Fibroblast of peridontal ligament (primary cell): ENCODE measurements around the gene ATXN7.

Source experiments
- DNase-seq: peaks from one replicate; pipeline ENCODE4 v3.0.0-alpha.2; 2010; ENCODE audit errors: extremely low read depth

The ATXN7 gene, protein sequence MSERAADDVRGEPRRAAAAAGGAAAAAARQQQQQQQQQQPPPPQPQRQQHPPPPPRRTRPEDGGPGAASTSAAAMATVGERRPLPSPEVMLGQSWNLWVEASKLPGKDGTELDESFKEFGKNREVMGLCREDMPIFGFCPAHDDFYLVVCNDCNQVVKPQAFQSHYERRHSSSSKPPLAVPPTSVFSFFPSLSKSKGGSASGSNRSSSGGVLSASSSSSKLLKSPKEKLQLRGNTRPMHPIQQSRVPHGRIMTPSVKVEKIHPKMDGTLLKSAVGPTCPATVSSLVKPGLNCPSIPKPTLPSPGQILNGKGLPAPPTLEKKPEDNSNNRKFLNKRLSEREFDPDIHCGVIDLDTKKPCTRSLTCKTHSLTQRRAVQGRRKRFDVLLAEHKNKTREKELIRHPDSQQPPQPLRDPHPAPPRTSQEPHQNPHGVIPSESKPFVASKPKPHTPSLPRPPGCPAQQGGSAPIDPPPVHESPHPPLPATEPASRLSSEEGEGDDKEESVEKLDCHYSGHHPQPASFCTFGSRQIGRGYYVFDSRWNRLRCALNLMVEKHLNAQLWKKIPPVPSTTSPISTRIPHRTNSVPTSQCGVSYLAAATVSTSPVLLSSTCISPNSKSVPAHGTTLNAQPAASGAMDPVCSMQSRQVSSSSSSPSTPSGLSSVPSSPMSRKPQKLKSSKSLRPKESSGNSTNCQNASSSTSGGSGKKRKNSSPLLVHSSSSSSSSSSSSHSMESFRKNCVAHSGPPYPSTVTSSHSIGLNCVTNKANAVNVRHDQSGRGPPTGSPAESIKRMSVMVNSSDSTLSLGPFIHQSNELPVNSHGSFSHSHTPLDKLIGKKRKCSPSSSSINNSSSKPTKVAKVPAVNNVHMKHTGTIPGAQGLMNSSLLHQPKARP

DNA sequence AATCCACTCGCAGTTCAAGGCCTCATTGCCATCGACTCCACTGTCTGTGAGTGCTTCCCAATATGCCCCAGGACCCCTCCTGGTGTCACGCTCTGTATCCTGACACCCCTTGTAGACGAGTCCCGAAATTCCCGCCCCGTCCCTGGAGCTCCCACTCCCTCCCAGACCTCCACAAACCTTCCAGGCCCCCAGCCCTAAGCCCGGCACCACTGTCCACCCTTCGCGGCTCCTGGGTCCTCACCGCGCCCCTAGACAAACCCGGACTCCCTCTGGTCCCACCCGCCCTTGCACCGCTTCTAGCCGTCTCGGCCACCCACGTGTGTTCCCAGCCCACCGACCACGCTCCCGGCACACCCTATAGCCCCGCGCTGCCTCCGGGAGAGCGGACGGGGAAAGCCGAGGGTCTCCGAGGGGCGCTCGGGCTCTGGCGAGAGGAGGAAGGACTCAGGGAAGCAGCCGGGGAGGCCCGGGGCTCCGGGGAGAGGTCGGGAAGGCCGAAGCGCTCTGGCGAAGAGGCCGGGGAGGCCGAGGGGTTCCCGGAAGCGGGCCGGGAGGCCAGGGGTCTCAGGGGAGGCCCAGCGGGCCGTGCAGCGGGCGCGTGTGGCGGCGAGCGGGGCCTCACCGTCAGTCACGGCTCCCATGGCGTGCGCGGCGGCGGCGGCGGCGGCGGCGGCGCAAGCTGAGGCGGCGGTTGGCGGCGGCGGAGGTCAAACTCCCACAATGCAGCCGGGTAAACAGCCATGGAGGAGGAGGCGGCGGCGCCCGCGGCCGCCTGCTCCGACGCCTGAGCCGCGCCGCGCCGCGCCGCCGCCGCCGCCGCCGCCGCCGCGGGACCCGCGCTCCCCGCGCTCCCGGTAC, at the start of gene ATXN7, which contains the start of gene THOC7:
Gene ATXN7, plus strand, starts transcription at position 718 of the 858 bp plus-strand sequence. CDS start 48,732 bp downstream, outside the sequence.
Gene THOC7, minus strand, starts transcription at position 656 of the 858 bp plus-strand sequence. Its CDS starts 15 bp downstream, at position 641.
- DNase-seq: peak; percentile 35

DNA sequence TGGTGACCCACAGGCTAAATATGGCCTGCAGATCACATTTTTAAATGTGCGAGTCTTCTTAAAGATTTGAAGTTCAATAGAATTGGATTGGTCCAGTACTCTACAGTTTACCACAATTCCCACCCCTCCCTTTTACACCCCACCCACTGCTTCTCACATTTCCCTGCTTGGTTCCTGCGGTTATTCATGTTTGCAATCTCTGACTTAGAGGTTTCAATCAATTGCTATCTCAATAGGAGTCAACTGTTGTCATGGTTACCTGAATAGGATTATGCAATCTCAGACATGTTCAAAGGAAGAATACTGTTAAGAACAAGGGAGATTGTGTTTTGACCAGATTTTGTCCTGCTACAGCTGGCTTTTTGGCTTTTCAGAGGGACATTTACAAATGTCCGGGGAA, 49.4 kb upstream of the ATXN7 start:
- peak; percentile 12 for DNase-seq

DNA sequence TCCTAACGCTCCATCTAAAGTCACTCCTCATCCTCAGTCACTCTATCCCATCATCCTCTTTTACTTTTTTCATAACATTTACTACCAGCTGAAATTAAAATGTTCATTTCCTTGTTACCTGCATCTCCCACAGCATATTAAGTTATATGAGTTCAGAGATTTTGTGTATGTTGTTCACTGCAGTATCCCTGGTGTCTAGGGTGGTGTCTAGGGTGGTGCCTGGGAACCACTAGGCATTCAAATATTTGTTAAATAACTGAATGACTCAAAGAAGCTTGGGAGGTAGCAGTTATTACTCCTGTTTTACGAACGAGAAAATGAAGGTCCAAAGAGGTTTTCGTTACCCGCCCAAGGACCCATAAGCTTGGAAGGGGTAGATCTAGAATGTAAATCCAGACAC, 46.4 kb upstream of the ATXN7 start:
- DNase-seq: no peak

DNA sequence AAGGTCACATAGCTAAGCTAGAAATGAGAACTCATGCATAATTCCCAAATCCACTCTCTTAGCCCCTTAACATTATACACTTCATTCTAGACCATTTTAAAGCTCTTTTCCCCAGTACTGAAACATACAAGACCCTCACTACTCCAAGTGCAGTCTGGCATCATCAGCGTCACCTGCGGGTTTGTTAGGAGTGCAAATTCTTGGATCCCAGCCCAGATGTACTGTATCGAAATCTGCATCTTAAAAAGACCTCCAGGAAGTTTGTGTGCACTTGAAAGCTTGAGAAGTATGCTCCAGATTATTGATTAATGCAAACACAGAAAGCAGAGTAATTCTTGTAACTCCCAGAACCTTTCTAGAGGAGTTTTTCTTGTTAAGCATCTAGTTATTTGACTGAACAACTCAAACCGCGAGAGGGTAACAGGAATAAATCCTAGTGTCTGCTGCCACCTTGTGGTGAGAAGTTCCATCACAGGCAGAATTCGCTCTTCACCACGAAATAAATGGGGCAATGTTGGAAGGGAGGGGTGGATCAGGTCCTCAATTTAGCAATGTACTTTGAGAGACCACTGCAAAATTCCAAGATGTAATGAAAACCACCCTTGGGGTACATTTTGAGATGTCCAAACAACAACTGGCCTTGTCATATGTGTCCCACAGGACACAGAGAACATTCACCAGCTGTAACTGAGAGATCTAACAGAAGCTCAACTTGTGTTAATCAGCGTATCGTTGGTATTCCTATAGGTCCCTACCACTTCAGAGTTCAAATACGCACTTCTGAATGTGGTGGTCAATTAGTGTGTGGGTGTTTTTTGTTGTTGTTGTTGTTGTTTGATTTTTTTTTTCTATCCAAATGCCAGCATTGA, 45.2 kb upstream of the ATXN7 start:
- DNase-seq: peak; percentile 82

DNA sequence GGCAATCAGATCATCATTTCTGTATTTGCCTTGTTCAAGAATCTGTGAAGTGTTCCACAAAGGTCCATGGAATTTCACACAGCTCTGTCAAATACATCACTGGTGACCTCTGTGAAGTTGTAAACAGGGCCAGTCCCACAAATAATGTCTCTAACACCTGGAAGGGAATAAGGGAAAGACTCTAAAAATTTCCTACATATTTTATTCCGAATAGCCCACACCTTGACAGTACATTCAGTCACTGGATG, 44.6 kb upstream of the ATXN7 start, which contains the start of gene C3orf49:
Gene C3orf49, plus strand, starts transcription at position 149 of the 248 bp plus-strand sequence. CDS start 173 bp downstream, outside the sequence.
- DNase-seq: no peak

DNA sequence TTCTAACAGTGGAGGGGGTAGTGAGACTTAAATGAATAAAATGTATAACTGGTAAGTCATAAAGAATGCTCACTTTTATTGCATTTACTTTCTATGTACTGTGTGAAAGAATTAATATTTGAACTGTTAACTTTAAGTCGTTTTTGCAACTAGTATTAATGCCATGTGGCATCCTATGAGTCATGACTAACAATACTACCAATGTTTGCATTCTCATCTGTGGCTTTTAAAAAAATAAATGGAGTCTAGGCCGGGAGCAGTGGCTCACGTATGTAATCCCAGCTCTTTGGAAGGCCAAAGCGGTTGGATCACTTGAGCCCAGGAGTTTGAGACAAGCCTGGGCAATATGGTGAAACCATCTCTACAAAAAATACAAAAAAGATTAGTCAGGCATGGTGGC, 39.4 kb upstream of the ATXN7 start:
- DNase-seq: peak; percentile 63

DNA sequence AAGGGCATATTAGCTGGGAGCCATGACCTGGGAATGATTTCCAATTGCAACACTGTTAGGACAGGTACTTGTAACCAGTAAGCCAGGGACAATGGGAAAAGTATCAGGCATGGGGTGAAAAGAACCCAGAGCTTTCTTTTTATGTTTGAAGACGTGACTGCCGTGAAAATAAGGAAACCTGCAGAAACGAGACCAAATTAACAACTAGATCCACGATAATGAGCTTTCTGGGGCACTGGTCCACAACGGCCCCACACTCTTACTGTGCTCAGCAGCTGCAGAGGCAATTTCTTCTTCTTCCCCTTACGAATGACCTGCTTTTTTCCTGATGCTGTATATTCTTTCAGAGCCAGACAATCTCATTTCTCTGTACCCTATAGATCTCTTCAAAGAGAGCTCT, 33.1 kb upstream of the ATXN7 start:
- no peak for DNase-seq

DNA sequence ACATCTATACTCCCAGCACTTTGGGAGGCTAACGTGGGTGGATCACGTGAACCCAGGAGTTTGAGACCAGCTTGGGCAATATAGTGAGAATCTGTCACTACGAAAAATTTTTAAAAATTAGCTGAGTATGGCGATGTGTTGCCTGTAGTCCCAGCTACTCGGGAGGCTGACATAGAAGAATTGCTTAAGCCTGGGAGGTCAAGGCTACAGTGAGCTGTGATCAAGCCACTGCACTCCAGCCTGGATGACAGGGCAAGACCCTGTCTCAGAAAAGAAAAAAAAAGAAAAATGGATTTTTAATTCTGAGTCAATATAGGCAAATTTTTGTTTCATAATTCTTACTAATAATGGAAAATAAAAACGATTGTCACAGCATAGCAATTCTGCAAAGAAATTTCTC, 31.3 kb upstream of the ATXN7 start:
- DNase-seq: no peak

DNA sequence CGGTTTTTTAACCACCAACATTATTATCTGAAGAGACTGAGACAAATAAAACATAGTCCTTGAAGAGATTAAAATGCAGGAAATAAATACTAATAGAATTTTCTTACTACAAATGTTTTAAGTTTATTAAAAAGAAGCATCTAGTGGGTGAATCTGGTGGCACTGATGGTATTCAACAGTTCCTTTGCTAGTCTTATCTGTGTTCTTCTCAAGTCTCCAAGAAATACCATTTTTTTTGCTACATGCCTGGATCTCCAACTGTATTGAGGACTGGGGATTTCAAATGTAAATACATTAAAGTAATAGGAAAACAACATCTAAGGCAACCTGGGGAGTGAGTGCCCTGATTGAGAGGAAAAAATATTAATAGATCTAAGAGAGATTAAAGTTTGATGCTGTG, 22.0 kb upstream of the ATXN7 start:
- DNase-seq: no peak

DNA sequence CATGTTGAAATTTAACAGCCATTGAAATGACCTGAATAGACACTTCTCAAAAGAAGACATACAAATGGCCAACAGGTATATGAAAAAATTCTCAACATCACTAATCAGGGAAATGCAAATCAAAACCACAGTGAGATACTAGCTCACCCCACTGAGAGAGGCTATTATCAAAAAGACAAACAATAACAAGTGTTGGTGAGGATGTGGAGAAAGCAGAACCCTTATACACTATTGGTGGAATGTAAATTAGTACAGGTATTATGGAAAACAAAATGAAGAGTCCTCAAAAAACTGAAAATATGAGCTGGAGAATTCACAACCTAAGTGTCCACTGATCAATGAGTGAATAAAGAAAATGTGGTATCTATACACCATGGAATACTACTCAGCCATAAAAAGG, 21.5 kb upstream of the ATXN7 start:
- no peak for DNase-seq

DNA sequence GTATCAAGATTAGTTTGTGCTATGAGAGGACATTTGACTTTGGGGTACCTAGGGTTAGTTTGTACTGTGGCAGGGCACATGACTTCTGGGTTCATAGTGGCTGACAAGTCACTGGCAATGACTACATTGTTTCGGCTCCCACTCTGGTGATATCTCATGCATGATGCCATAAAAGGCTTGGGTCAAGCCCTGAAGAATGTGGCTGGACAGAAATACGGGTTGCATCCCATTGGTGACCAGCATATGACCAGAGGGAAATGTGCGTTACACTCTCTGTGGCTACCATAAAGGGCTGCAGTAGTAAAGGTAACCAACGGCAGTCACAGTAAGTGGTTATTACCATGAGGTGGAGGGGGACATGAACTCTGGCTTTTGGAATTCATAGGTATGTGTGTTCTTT, 18.5 kb upstream of the ATXN7 start:
- no peak for DNase-seq

DNA sequence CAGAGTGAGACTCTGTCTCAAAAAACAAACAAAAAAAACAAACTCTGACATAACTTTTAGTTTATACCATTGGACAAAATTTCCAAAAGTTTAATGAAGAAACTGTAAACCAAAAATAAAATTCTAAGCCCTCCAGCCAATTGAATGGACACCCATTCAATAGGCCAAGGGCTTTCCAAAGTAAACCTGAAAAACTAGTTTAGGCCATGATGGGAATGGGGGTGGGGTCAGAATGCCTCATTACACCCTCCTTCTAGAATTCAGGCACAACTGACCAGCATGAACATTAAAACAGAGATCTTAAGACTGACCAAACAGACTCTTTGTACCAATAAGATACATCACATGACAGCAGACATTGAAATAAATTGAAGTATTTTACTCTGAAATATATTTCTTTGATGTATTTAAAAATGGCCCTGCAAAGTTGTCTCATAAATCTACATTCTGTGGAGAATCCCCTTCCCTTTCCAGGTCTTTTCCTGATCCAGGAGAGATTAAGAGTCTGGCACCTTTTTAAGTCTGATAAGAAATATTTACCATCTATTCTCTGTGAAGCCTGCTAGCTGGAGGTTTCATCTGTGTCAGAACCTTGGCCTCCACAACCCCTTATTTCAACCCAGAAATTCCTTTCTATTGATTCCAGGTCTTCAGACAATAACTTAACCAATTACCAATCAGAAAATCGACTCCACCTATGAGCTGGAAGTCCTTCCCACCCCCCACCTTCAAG, 15.8 kb upstream of the ATXN7 start:
- DNase-seq: no peak

DNA sequence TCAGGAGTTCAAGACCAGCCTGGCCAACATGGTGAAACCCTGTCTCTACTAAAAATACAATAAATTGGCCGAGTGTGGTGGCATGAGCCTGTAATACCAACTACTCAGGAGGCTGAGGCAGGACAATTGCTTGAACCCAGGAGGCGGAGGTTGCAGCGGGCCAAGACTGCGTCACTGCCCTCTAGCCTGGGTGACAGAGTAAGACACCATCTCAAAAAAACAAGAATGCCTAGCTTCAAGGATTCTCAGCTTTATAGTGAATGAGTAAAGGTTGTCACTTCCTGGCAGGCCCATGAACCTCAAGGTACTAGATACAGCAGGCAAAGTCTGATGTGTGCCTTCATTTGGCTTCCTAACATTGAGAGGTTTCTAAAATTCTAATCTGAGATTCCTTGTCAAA, 14.5 kb upstream of the ATXN7 start:
- no peak for DNase-seq

DNA sequence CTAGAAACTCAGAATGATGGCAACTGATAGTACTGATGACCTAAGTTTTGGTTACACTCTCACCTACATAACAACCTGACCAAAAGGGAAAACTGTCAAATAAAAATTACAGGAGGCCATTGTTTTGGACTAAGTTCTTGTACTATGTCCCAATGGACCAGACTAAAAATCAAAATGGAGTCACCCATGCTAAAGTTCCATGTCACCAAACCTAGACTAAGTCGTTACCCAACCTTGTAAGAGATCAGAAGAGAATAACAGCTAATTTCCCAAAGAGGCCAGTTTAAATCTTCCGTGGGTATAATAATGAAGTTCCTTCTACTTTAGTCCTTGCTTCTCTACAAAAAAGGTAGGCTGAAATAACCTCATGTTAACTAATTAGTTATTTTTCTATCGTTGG, 12.4 kb upstream of the ATXN7 start:
- no peak for DNase-seq

DNA sequence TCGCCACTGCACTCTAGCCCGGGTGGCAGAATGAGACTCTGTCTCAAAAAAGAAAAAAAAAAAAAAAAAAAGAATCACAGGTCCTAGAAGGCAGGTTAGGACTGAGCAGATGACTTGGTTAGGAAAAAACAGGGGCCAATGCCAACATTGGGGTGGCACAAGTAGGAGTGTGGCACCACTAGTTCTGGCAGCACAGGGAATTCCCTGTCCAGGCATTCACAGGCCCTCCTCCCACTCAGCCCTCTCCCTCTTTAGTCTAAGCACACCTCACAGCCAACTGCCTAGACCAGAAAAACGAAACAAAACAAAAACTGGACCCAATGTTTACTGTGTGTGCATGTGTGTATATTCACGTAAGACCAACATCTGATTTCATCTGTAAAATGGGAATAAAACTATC, 10.6 kb upstream of the ATXN7 start:
- no peak for DNase-seq

DNA sequence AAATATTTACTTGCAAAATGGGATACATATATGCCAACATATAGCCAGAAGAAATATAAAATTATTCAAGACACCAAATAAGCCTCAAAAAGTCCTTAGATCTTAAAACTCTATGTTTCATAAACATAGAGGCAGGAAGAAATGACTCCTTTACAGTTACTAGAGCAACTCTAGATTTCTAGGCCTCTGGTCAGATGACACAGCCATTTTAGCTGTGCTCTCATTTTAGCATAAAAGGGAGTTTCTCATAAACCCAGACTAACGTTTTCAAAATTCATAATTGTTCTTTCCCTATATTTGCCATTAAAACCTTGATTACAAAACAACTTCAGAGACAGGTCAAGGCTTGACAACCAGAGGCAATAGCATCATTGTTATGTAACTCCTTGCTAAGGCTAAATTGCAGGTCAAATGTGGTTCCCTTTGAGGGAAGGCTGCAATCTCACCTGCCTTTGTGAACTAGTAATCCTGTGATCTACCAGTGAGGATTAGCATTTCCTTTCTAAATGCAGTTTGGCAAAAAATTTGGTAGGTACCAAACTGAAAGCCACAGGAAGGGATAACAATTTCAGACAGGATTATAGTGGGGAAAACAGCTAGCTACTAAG, 8.2 kb upstream of the ATXN7 start:
- peak; percentile 29 for DNase-seq

DNA sequence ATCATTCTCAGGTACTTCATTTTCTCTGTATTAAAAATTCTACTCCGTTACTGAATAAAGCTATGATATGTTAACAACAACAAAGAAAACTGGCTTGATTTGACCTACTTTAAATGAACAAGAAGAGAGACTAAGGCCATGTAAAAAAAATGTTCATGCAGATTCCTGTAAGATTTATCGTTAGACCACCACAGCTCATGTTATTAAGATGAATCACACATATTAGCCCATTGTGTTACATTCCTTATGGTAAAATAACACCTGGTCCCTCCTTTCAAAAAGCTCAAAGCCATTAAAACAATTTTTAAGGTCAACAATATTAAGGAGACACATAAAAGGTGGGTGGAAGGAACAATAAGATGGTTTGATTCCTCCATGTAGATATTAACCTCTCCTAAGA, 6.4 kb upstream of the ATXN7 start:
- no peak for DNase-seq

DNA sequence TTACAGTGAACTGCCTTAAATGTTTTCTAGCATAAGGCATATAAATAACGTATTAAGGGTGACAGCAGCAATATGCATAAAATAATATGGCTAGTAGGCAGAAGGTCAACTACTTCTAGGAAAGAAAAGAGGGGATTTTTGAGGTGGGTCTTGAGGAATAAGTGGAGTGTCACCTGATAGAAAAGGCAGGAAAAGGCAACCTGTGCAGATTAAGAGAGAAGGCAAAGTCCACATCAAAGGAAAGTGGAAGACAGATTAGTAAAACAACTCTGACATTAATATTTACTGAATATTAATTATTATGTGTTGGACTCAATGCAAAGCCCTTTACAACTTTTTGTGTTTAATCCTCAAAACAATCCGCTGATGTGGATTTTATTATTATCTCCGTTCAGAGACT, 2.9 kb upstream of the ATXN7 start:
- no peak for DNase-seq

DNA sequence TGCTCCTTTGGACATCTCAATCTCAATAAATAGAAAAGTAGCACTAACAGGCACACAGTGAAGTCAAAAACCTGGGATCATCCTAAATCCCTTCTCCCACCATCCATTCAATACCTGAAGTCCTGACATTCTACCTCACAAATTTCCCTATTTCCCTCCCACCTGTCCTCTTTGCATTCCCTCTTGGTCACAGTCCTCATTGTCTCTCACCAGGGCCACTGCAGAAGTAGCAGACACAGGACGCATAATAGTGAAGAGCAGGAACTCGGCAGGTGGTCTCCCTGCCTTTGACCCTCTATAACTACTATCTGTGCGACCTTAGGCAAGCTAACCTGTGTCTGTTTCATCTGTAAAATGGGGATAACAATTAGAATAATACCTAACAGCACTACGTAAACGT, 2.4 kb upstream of the ATXN7 start:
- DNase-seq: no peak

DNA sequence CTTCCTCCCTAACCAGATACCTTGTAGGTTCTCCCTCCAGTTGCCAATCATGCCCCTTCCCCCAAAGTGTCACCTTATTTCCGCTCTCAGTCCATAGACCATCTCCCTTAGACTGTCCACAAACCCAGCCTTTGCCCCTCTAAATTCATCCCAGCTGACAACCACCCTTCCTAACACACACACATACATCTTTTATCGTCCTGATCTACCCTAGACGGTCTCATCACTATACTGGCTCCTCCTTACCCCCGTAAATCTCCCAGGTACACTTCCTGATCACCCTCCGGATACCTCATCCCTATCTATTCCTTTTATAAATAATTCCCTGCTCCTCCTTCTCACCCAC, 890 bp upstream of the ATXN7 start:
- no peak for DNase-seq
